Urothelium cell line (cell line): Measurements from ENCODE around the gene C9orf40.
A peak's percentile ranks its signal among the peaks of the same experiment; 100 is the strongest.

Experiments used
- DNase-seq: peaks from one replicate; pipeline ENCODE4 v3.0.0; 2011; ENCODE audit warnings: low spot score, mixed read lengths
- FAIRE-seq: peaks from 2 replicates; lab custom pipeline; 2011; peaks lifted over from hg19 to GRCh38; lab: Jason Lieb, UNC

The C9orf40 gene

GRCh38 chr9:74952201-74953151 is at the start of gene C9orf40:
C9orf40 (minus strand) TSS chr9:74952912; CDS start chr9:74952611, 301 bp downstream.
- no peak for FAIRE-seq
- DNase-seq: peak; percentile 90

DNA sequence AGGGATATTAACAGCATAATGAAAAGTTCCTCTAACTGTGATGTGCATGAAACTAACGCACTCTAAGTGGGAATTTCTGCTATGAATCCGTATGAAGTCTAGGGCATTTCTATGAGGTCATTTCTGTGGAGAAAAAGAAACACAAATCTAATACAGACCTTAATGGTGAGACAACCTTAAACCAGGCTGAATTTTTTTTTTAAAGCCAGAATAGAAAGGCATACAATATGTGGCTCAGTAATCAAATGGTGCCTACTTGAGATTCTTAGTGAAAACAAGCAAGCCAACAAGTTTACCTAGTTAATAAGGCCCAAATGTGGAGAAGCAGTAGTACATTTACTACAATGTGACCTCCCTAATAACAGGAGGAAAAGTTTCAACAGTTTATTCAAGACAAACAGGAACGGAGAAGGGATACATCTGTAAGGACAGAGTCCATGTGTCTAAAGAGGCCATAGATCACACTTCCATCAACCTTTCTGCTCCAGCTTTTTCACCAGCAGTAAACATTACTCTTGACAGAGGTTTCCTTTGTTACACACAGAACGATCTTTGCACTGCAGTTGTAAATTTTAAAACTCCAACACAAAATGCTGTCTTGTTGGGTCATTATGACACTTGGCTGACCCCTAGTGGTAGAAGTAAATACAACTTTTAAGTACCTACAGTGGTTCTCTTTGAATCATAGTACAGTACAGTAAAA is 49.2 kb upstream of the C9orf40 start:
- DNase-seq (peak; percentile 26), FAIRE-seq (peak; percentile 59)

GRCh38 chr9:75000835-75001234 is 48.1 kb upstream of the C9orf40 start:
- DNase-seq: no peak
- no peak for FAIRE-seq

- FAIRE-seq: no peak
Measured at GRCh38 chr9:74985041-74985440, 32.3 kb upstream of the C9orf40 start.

GRCh38 chr9:74983709-74984108 is 31.0 kb upstream of the C9orf40 start:
- no peak for FAIRE-seq
- no peak for DNase-seq

More at GRCh38 chr9:74985041-74985440, 32.3 kb upstream of the C9orf40 start:
- DNase-seq: no peak

DNA sequence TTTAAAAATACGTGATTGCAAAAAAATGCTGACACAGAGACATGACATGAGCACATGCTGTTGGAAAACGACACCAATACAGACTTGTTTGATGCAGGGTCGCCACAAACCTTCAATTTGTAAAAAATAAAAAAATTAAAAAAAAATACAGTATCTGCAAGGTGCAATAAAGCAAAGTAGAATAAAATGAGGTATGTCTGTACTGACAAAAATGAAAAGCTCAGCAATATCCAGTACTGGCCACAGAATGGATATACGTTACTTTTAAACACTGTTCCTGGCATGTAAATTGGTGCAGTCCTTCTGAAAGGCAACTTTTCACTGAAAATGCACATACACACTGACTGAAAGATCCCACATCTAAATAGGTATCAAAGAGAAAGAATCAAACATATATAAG is 27.1 kb upstream of the C9orf40 start:
- DNase-seq (no peak), FAIRE-seq (no peak)

DNA sequence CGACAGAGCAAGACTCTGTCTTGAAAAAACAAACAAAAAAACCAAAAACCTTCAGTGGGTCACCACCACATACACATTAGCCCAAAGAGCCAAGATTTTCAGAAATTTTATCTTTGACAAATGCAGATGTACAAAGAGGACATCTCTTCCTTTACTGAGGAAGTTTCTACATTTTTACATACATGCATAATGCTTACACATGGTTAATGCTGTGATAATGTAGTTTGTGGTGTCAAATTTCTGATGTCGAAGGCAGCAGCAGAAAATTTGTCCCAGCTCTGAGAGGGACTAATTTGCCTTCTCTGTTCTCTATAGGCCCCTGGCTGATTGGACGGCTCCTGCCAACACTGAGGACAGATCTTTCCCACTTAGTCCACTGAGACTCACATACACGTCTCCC is 24.6 kb upstream of the C9orf40 start:
- no peak for FAIRE-seq

GRCh38 chr9:74975538-74975937 is 22.8 kb upstream of the C9orf40 start:
- no peak for FAIRE-seq

More for the DNA sequence above, 24.6 kb upstream of the C9orf40 start:
- no peak for DNase-seq

DNA sequence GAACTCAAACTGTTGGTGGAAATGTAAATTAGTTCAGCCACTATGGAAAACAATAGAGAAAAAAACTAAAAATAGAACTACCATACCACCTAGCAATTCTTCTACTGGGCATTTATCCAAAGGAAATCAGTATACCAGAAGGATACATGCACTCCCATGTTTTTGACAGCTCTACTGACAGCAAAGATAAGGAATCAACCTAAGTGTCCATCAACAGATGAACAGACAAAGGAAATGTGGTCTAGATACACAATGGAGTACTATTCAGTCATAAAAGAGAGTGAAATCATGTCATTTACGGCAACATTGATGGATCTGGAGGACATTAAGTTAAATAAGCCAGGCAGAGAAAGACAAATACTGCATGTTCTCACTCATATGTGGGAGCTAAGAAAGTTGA is 21.8 kb upstream of the C9orf40 start:
- no peak for DNase-seq
- FAIRE-seq: no peak

More at GRCh38 chr9:74975538-74975937, 22.8 kb upstream of the C9orf40 start:
- DNase-seq: no peak

GRCh38 chr9:74973714-74974113 is 21.0 kb upstream of the C9orf40 start:
- FAIRE-seq: no peak

DNA sequence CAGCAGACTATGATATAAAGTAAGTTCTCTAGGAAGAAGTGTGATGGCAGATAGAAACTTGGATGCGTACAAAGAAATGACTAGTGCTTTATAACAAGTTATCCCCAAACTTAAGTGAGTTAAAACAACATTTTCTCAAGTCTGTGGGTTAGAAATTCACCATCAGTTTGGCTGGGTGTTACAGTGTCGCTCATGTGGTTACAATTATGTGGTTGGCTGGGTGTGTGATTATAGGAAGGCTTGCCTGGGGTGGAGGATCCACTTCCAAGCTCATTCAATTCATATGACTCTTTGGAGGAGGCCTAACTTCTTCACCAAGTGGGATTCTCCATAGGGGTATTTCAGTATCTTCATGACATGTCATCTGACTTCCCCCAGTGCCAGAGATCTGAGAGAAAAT is 10.3 kb upstream of the C9orf40 start:
- no peak for DNase-seq
- no peak for FAIRE-seq

More at GRCh38 chr9:74973714-74974113, 21.0 kb upstream of the C9orf40 start:
- no peak for DNase-seq

- DNase-seq (no peak), FAIRE-seq (no peak)
Measured at GRCh38 chr9:74961496-74961895, 8.8 kb upstream of the C9orf40 start.

GRCh38 chr9:74960561-74960960 is 7.8 kb upstream of the C9orf40 start:
- FAIRE-seq (no peak), DNase-seq (no peak)

- DNase-seq (no peak), FAIRE-seq (no peak)
Measured at GRCh38 chr9:74958587-74958986, 5.9 kb upstream of the C9orf40 start.

GRCh38 chr9:74953235-74953751 is 581 bp upstream of the C9orf40 start:
- no peak for DNase-seq
- FAIRE-seq: no peak

DNA sequence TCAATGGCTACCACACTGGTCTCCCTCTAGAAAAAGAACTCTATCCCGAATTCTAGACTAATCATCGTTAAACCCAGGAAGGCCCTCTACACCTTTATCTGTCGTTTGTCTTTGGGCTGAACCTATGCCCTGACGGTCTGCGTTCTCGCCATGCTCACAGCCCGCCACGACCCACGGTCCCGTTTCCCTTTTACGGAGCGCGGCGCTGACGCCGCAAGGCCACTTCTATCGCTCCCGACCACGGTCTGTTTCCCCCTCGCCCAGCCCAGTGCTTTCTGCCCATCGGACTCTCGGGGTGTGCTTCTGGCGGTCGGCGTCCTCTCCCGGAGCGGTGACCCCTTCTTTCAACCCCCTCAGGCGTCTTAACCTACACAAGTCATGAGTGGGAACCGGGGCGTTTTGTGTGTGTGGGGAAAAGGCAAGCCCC is 974 bp downstream of the C9orf40 start:
- DNase-seq (peak; percentile 42), FAIRE-seq (no peak)

DNA sequence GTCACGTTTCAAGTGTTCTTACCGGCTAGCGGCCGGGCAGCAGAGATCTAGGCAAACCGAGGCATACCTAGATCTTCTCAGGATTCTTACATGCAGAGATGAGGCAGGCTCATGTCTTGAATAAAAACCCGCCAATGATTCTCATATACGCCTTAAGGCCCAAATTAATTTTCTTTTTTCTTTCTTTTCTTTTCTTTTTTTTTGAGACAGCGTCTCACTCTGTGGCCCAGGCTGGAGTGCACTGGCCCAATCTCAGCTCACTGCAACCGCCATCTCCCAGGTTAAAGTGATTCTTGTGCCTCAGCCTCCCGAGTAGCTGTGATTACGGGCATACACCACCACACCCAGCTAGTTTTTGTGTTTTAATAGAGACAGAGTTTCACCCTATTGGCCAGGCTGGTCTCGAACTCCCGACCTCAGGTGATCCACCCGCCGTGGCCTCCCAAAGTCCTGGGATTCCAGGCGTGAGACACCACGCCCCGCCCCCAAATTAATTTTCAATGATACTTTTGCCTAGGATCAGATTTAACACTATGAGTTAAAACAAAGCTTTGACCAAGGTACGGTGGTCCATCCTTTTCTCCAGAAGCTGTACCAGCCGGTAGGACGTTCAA is 1.5 kb downstream of the C9orf40 start:
- FAIRE-seq: no peak
- DNase-seq: no peak

GRCh38 chr9:74949859-74950855 is 2.6 kb downstream of the C9orf40 start:
- no peak for DNase-seq
- no peak for FAIRE-seq

- FAIRE-seq (no peak), DNase-seq (no peak)
Measured at GRCh38 chr9:74948937-74949336, 3.8 kb downstream of the C9orf40 start.

DNA sequence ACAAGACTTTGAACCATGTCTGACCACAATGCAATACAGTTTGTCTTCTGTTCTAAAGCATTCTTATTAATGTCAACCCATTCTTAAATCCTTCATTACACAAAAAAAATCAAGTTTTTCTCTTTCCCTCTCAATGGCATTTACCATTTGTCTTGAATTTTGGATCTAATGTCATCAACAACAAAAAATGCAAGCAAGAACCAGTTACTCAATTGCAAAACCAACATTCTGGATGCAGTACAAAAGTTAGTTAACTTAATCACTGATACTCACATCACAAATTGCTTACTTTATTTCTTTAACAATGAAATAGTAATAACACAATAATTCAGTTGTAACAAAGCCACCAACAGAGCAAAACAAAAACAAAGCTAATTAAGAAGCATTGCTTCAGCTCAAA is 6.0 kb downstream of the C9orf40 start:
- FAIRE-seq (no peak), DNase-seq (no peak)
